HUES64 (cell line): ENCODE measurements around the gene PLEKHF1.

ENCODE experiments used
- H3K27ac ChIP-seq: 2 replicates; pipeline ENCODE4 v1.7.0; 2013; ENCODE audit warnings: low read depth, low read length, inconsistent platforms
- H3K27me3 ChIP-seq: 2 replicates; pipeline ENCODE4 v1.6.1; 2013; ENCODE audit warnings: mild to moderate bottlenecking, low read length; ENCODE audit not compliant: insufficient read depth
- H3K36me3 ChIP-seq: 2 replicates; pipeline ENCODE4 v1.6.1; 2013; ENCODE audit warnings: mild to moderate bottlenecking, low read length; ENCODE audit not compliant: insufficient read depth
- H3K4me1 ChIP-seq: 2 replicates; pipeline ENCODE4 v1.6.1; 2013; ENCODE audit warnings: mild to moderate bottlenecking, low read length, moderate library complexity; ENCODE audit not compliant: insufficient read depth
- H3K4me3 ChIP-seq: 2 replicates; pipeline ENCODE4 v1.5.1; 2013; ENCODE audit warnings: mild to moderate bottlenecking, low read length, moderate library complexity
- H3K9ac ChIP-seq: 2 replicates; pipeline ENCODE4 v1.6.1; 2013; ENCODE audit warnings: mild to moderate bottlenecking, low read depth, low read length
- H3K9me3 ChIP-seq: 2 replicates; pipeline ENCODE4 v1.6.1; 2013; ENCODE audit warnings: low read depth, low read length; ENCODE audit not compliant: insufficient read depth
- WGBS: fragments of 150-250, 120-280 bp; methylation state at CpG from one replicate; pipeline ENCODE4 v1.1.7; 2013; ENCODE audit warnings: missing lambda C conversion rate; 5-methylcytosine and 5-hydroxymethylcytosine counted together

The PLEKHF1 gene

GRCh38 chr19:29653398-29653797 lies 11.9 kb upstream of the PLEKHF1 start:
- WGBS, result 98% methylated on average over 4 of the region's 5 CpGs
- H3K9ac ChIP-seq, result no peak overlapping the region
- H3K4me1 ChIP-seq, result no peaks in the 10 kb centered on the region
- no peaks in the 10 kb centered on the region for H3K36me3 ChIP-seq
- no peak overlapping the region for H3K4me3 ChIP-seq
- H3K27me3 ChIP-seq, result no peaks in the 10 kb centered on the region
- no peaks in the 10 kb centered on the region for H3K9me3 ChIP-seq
- no peak overlapping the region for H3K27ac ChIP-seq

- H3K27ac ChIP-seq, result no peak overlapping the region
- H3K27me3 ChIP-seq, result no peaks in the 10 kb centered on the region
- H3K36me3 ChIP-seq, result no peaks in the 10 kb centered on the region
- H3K9me3 ChIP-seq, result no peaks in the 10 kb centered on the region
- 81% methylated on average over 4 of the region's 4 CpGs for WGBS
- H3K4me1 ChIP-seq, result no peaks in the 10 kb centered on the region
- no peak overlapping the region for H3K4me3 ChIP-seq
- H3K9ac ChIP-seq, result no peak overlapping the region
Observed at GRCh38 chr19:29655648-29656335, 9.5 kb upstream of the PLEKHF1 start.

GRCh38 chr19:29658221-29658991 lies 6.9 kb upstream of the PLEKHF1 start:
- Histone ChIP-seq H3K9me3 (no peaks in the 10 kb centered on the region), H3K4me3 (no peak overlapping the region), H3K9ac (no peak overlapping the region), H3K36me3 (no peaks in the 10 kb centered on the region), H3K27ac (no peak overlapping the region), H3K27me3 (no peaks in the 10 kb centered on the region; the same call in 1 of the 2 replicates), H3K4me1 (no peaks in the 10 kb centered on the region)
- WGBS, result 91% methylated on average over 5 of the region's 5 CpGs

GRCh38 chr19:29660835-29661234 lies 4.4 kb upstream of the PLEKHF1 start:
- H3K27ac ChIP-seq, result no peak overlapping the region
- H3K9ac ChIP-seq, result no peak overlapping the region
- 79% methylated on average over 9 of the region's 10 CpGs for WGBS

GRCh38 chr19:29662278-29662603 lies 3.0 kb upstream of the PLEKHF1 start:
- Histone ChIP-seq H3K36me3 (no peaks in the 10 kb centered on the region), H3K27ac (no peak overlapping the region), H3K4me1 (peaks cover 5% of the 10 kb centered on the region), H3K9me3 (no peaks in the 10 kb centered on the region), H3K4me3 (no peak overlapping the region), H3K9ac (no peak overlapping the region), H3K27me3 (peaks cover 20% of the 10 kb centered on the region)
- WGBS, result 80% methylated on average over 1 of the region's 1 CpG

More at GRCh38 chr19:29660835-29661234, 4.4 kb upstream of the PLEKHF1 start:
- H3K4me1 ChIP-seq, result no peaks in the 10 kb centered on the region
- H3K9me3 ChIP-seq, result no peaks in the 10 kb centered on the region
- no peak overlapping the region for H3K4me3 ChIP-seq
- H3K36me3 ChIP-seq, result no peaks in the 10 kb centered on the region
- H3K27me3 ChIP-seq, result peaks cover 16% of the 10 kb centered on the region

- Histone ChIP-seq H3K9ac (no peak overlapping the region), H3K27ac (no peak overlapping the region), H3K4me3 (no peak overlapping the region), H3K36me3 (no peaks in the 10 kb centered on the region), H3K4me1 (peaks cover 8% of the 10 kb centered on the region), H3K27me3 (peaks cover 20% of the 10 kb centered on the region), H3K9me3 (no peaks in the 10 kb centered on the region)
- WGBS, result 83% methylated on average over 17 of the region's 17 CpGs
Observed at GRCh38 chr19:29662604-29663404, 2.5 kb upstream of the PLEKHF1 start.

- Histone ChIP-seq H3K9ac (no peak overlapping the region), H3K4me1 (peaks cover 10% of the 10 kb centered on the region), H3K27ac (no peak overlapping the region), H3K27me3 (peaks cover 20% of the 10 kb centered on the region), H3K9me3 (no peaks in the 10 kb centered on the region), H3K36me3 (no peaks in the 10 kb centered on the region), H3K4me3 (peak overlapping the region; percentile 69; the same call in 1 of the 2 replicates)
- 80% methylated on average over 19 of the region's 19 CpGs for WGBS
Observed at GRCh38 chr19:29663861-29664752, 1.2 kb upstream of the PLEKHF1 start.

GRCh38 chr19:29664753-29665214 lies 477 bp upstream of the PLEKHF1 start:
- H3K4me3 ChIP-seq, result peak overlapping the region; percentile 69
- H3K27me3 ChIP-seq, result peaks cover 20% of the 10 kb centered on the region
- H3K9me3 ChIP-seq, result no peaks in the 10 kb centered on the region
- H3K36me3 ChIP-seq, result no peaks in the 10 kb centered on the region
- no peak overlapping the region for H3K27ac ChIP-seq
- H3K9ac ChIP-seq, result peak overlapping the region; percentile 43; the same call in 1 of the 2 replicates
- H3K4me1 ChIP-seq, result peaks cover 10% of the 10 kb centered on the region
- WGBS, result 31% methylated on average over 22 of the region's 22 CpGs

- H3K9me3 ChIP-seq, result no peaks in the 10 kb centered on the region
- H3K9ac ChIP-seq, result peak overlapping the region; percentile 60
- H3K36me3 ChIP-seq, result no peaks in the 10 kb centered on the region
- peaks cover 10% of the 10 kb centered on the region for H3K4me1 ChIP-seq
- WGBS, result 2% methylated on average over 30 of the region's 30 CpGs
- no peak overlapping the region for H3K27ac ChIP-seq
- peak overlapping the region; percentile 69 for H3K4me3 ChIP-seq
- H3K27me3 ChIP-seq, result peaks cover 20% of the 10 kb centered on the region
Observed at GRCh38 chr19:29665826-29666577, 741 bp downstream of the PLEKHF1 start.
